ENCODE results near the gene DLGAP1. TPM values are rescaled to one million over a fixed set of nuclear protein-coding genes. Genes with fewer than 3 reads are reported as not detected.

Gene DLGAP1
- total RNA-seq, 1 donor from 2014 or later: 7.7 TPM

GRCh38 chr18:3511980-3512379 is 943.1 kb downstream of the DLGAP1 start:
- no peak for DNase-seq (ENCODE audit: low spot score)
- Mint-ChIP-seq H3K27me3 (ENCODE audit: low read depth) (no peaks in the 10 kb centered on the region), H3K9me3 (ENCODE audit: low read depth) (no peaks in the 10 kb centered on the region), H3K4me1 (ENCODE audit: low read depth) (peaks cover 11% of the 10 kb centered on the region), H3K27ac (ENCODE audit: unreplicated experiment) (no peak overlapping the region), H3K4me3 (ENCODE audit: unreplicated experiment) (no peak overlapping the region), H3K36me3 (ENCODE audit: low read depth) (no peaks in the 10 kb centered on the region)
- no peak for TF ChIP-seq CTCF (IDR thresholded peaks at IDR 0.05)

GRCh38 chr18:3510896-3511295 is 944.2 kb downstream of the DLGAP1 start:
- Mint-ChIP-seq H3K27me3 (ENCODE audit: low read depth) (no peaks in the 10 kb centered on the region), H3K4me3 (ENCODE audit: unreplicated experiment) (no peak overlapping the region), H3K36me3 (ENCODE audit: low read depth) (no peaks in the 10 kb centered on the region), H3K27ac (ENCODE audit: unreplicated experiment) (no peak overlapping the region), H3K9me3 (ENCODE audit: low read depth) (no peaks in the 10 kb centered on the region), H3K4me1 (ENCODE audit: low read depth) (peaks cover 11% of the 10 kb centered on the region)
- TF ChIP-seq CTCF (IDR thresholded peaks at IDR 0.05): no peak
- DNase-seq (ENCODE audit: low spot score): no peak

GRCh38 chr18:3510024-3510423 is 945.1 kb downstream of the DLGAP1 start:
- Mint-ChIP-seq H3K27me3 (ENCODE audit: low read depth) (no peaks in the 10 kb centered on the region), H3K9me3 (ENCODE audit: low read depth) (no peaks in the 10 kb centered on the region), H3K4me3 (ENCODE audit: unreplicated experiment) (no peak overlapping the region), H3K36me3 (ENCODE audit: low read depth) (no peaks in the 10 kb centered on the region), H3K27ac (ENCODE audit: unreplicated experiment) (no peak overlapping the region), H3K4me1 (ENCODE audit: low read depth) (peaks cover 11% of the 10 kb centered on the region)
- no peak for DNase-seq (ENCODE audit: low spot score)
- no peak for TF ChIP-seq CTCF (IDR thresholded peaks at IDR 0.05)

- Mint-ChIP-seq H3K4me3 (ENCODE audit: unreplicated experiment) (no peak overlapping the region), H3K27me3 (ENCODE audit: low read depth) (no peaks in the 10 kb centered on the region), H3K27ac (ENCODE audit: unreplicated experiment) (no peak overlapping the region), H3K36me3 (ENCODE audit: low read depth) (no peaks in the 10 kb centered on the region), H3K4me1 (ENCODE audit: low read depth) (peaks cover 11% of the 10 kb centered on the region), H3K9me3 (ENCODE audit: low read depth) (no peaks in the 10 kb centered on the region)
- no peak for DNase-seq (ENCODE audit: low spot score)
- TF ChIP-seq CTCF (IDR thresholded peaks at IDR 0.05): no peak
Measured at GRCh38 chr18:3508576-3509549, 946.2 kb downstream of the DLGAP1 start.

- DNase-seq (ENCODE audit: low spot score): no peak
- H3K9me3 Mint-ChIP-seq (ENCODE audit: low read depth): no peaks in the 10 kb centered on the region
- peaks cover 5% of the 10 kb centered on the region for H3K4me1 Mint-ChIP-seq (ENCODE audit: low read depth)
- H3K36me3 Mint-ChIP-seq (ENCODE audit: low read depth): no peaks in the 10 kb centered on the region
- no peak overlapping the region for H3K27ac Mint-ChIP-seq (ENCODE audit: unreplicated experiment)
- H3K27me3 Mint-ChIP-seq (ENCODE audit: low read depth): peaks cover 3% of the 10 kb centered on the region
- TF ChIP-seq CTCF (IDR thresholded peaks at IDR 0.05): no peak
- no peak overlapping the region for H3K4me3 Mint-ChIP-seq (ENCODE audit: unreplicated experiment)
Measured at GRCh38 chr18:3504637-3505036, 950.5 kb downstream of the DLGAP1 start.
